Upper lobe of right lung (tissue), 1 donor: Measurements from ENCODE around the gene HBS1L. TPM values are rescaled to one million over a fixed set of nuclear protein-coding genes. Genes with fewer than 3 reads are reported as not detected.

Experiments used
- ATAC-seq: fragments of 200-7000 bp; cut with Tn5 transposase; one replicate; pipeline ENCODE4 v1.9.1; 2020; ENCODE audit warnings: mild to moderate bottlenecking, moderate library complexity
- DNase-seq: peaks from one replicate; pipeline ENCODE4 v3.0.0-alpha.2; 2020
- H3K27ac ChIP-seq: fragments of 200-600 bp; one replicate; pipeline ENCODE4 v1.8.0; 2022
- H3K27me3 ChIP-seq: fragments of 200-600 bp; one replicate; pipeline ENCODE4 v1.8.0; 2022; ENCODE audit warnings: mild to moderate bottlenecking
- H3K36me3 ChIP-seq: fragments of 200-600 bp; one replicate; pipeline ENCODE4 v1.8.0; 2022
- H3K4me1 ChIP-seq: fragments of 200-600 bp; one replicate; pipeline ENCODE4 v1.8.0; 2022
- H3K4me3 ChIP-seq: fragments of 200-600 bp; one replicate; pipeline ENCODE4 v1.8.0; 2022; ENCODE audit warnings: mild to moderate bottlenecking
- H3K9me3 ChIP-seq: fragments of 200-600 bp; one replicate; pipeline ENCODE4 v1.8.0; 2022
- CTCF ChIP-seq: fragments of 200-600 bp; IDR thresholded peaks from one replicate; pipeline ENCODE4 v1.8.0; 2022; ENCODE audit warnings: antibody characterized with exemption
- intact Hi-C: fragments of 100-400 bp; cut with DNase I; formaldehyde crosslinking; loops from one replicate; pipeline ENCODE4 v1.11.0; 2022
- total RNA-seq: library from RNA; stranded (reverse); fragmentation: NEBNext Ultra II Directional; extraction: Animal tissue kit (Norgen Biotek cat#: 25700); gene quantifications from one replicate; pipeline ENCODE4 v1.2.1, GENCODE V29; 2021
- donor health status: DM: no; HTN: yes; CAD: no; lungs with severe emphysema.

The HBS1L gene
- total RNA-seq, 1 donor from 2014 or later: 48.2 TPM

- H3K27ac ChIP-seq: no peak overlapping the region
- no peak for ATAC-seq
- H3K36me3 ChIP-seq: no peaks in the 10 kb centered on the region
- no peak overlapping the region for H3K4me3 ChIP-seq
- TF ChIP-seq CTCF: no peak
- no peaks in the 10 kb centered on the region for H3K9me3 ChIP-seq
- no peaks in the 10 kb centered on the region for H3K27me3 ChIP-seq
- DNase-seq: no peak
- no peaks in the 10 kb centered on the region for H3K4me1 ChIP-seq
- intact Hi-C loops: no loop called here
Observed at GRCh38 chr6:134921721-134922261, 132.8 kb downstream of the HBS1L start.

- Histone ChIP-seq H3K4me3 (no peak overlapping the region), H3K9me3 (no peaks in the 10 kb centered on the region), H3K27ac (no peak overlapping the region), H3K4me1 (no peaks in the 10 kb centered on the region), H3K27me3 (no peaks in the 10 kb centered on the region), H3K36me3 (no peaks in the 10 kb centered on the region)
- intact Hi-C loops: no loop called here
- TF ChIP-seq CTCF: no peak
- no peak for DNase-seq
- no peak for ATAC-seq
Observed at GRCh38 chr6:134921276-134921675, 133.3 kb downstream of the HBS1L start.

- no peaks in the 10 kb centered on the region for H3K27me3 ChIP-seq
- TF ChIP-seq CTCF: no peak
- no peaks in the 10 kb centered on the region for H3K4me1 ChIP-seq
- no peaks in the 10 kb centered on the region for H3K36me3 ChIP-seq
- no peak overlapping the region for H3K27ac ChIP-seq
- ATAC-seq: no peak
- no peak overlapping the region for H3K4me3 ChIP-seq
- no peak for DNase-seq
- intact Hi-C loops: no loop called here
- no peaks in the 10 kb centered on the region for H3K9me3 ChIP-seq
Observed at GRCh38 chr6:134920422-134920821, 134.2 kb downstream of the HBS1L start.

- TF ChIP-seq CTCF: no peak
- DNase-seq: no peak
- Histone ChIP-seq H3K9me3 (no peaks in the 10 kb centered on the region), H3K27ac (no peak overlapping the region), H3K27me3 (no peaks in the 10 kb centered on the region), H3K36me3 (no peaks in the 10 kb centered on the region), H3K4me1 (no peaks in the 10 kb centered on the region), H3K4me3 (no peak overlapping the region)
- ATAC-seq: no peak
- intact Hi-C loops: no loop called here
Observed at GRCh38 chr6:134918418-134918961, 136.1 kb downstream of the HBS1L start.

- intact Hi-C loops: no loop called here
- no peak for ATAC-seq
- Histone ChIP-seq H3K27ac (no peak overlapping the region), H3K9me3 (no peaks in the 10 kb centered on the region), H3K4me1 (no peaks in the 10 kb centered on the region), H3K27me3 (no peaks in the 10 kb centered on the region), H3K4me3 (no peak overlapping the region), H3K36me3 (no peaks in the 10 kb centered on the region)
- no peak for DNase-seq
- TF ChIP-seq CTCF: no peak
Observed at GRCh38 chr6:134911547-134911946, 143.1 kb downstream of the HBS1L start.

GRCh38 chr6:134910593-134910935, 144.1 kb downstream of the HBS1L start:
- Histone ChIP-seq H3K9me3 (no peaks in the 10 kb centered on the region), H3K4me3 (no peak overlapping the region), H3K27ac (no peak overlapping the region), H3K27me3 (no peaks in the 10 kb centered on the region), H3K4me1 (no peaks in the 10 kb centered on the region), H3K36me3 (no peaks in the 10 kb centered on the region)
- intact Hi-C loops: no loop called here
- DNase-seq (no peak), ATAC-seq (no peak)
- TF ChIP-seq CTCF: no peak
